OCI-LY1 (cell line): Measurements from ENCODE around the gene NT5DC2.

Experiments used
- H2AFZ ChIP-seq: fragments of 200-600 bp; sonication (generic), shearing (Covaris generic); 2 replicates; pipeline ENCODE4 v1.6.0; 2014; ENCODE audit warnings: antibody characterized with exemption, mild to moderate bottlenecking, low read length
- H3F3A ChIP-seq: fragments of 200-600 bp; sonication (generic), shearing (Covaris generic); 2 replicates; pipeline ENCODE4 v1.6.0; 2014; ENCODE audit warnings: mild to moderate bottlenecking, antibody characterized with exemption, low read length, moderate library complexity; ENCODE audit not compliant: insufficient read depth
- H3K27ac ChIP-seq: fragments of 200-600 bp; sonication (generic); 2 replicates; pipeline ENCODE4 v1.5.1; 2014; ENCODE audit warnings: low read length, mixed run types, mild to moderate bottlenecking, low read depth; ENCODE audit not compliant: poor library complexity, severe bottlenecking
- H3K27me3 ChIP-seq: fragments of 200-600 bp; sonication (generic); 2 replicates; pipeline ENCODE4 v1.6.0; 2014; ENCODE audit warnings: antibody characterized with exemption, mild to moderate bottlenecking, low read length, moderate library complexity; ENCODE audit not compliant: insufficient read depth
- H3K36me3 ChIP-seq: fragments of 200-600 bp; sonication (generic); 2 replicates; pipeline ENCODE4 v1.6.1; 2014; ENCODE audit warnings: mild to moderate bottlenecking, antibody characterized with exemption, low read length, moderate library complexity, mixed read lengths; ENCODE audit not compliant: insufficient read depth
- H3K4me1 ChIP-seq: fragments of 200-600 bp; sonication (generic); 2 replicates; pipeline ENCODE4 v1.5.1; 2014; ENCODE audit warnings: mild to moderate bottlenecking, low read length, moderate library complexity; ENCODE audit not compliant: insufficient read depth, severe bottlenecking
- H3K4me2 ChIP-seq: fragments of 200-600 bp; sonication (generic), shearing (Covaris generic); 2 replicates; pipeline ENCODE4 v1.6.1; 2014; ENCODE audit warnings: low read length
- H3K4me3 ChIP-seq: fragments of 200-600 bp; sonication (generic); 2 replicates; pipeline ENCODE4 v1.5.1; 2014; ENCODE audit warnings: low read length, low read depth, mild to moderate bottlenecking, mixed read lengths; ENCODE audit not compliant: poor library complexity, severe bottlenecking
- H3K79me2 ChIP-seq: fragments of 200-600 bp; shearing (Covaris generic); 2 replicates; pipeline ENCODE4 v1.6.1; 2016; ENCODE audit warnings: mixed run types, low read length, mixed read lengths; ENCODE audit not compliant: insufficient read depth
- H3K9ac ChIP-seq: fragments of 200-600 bp; sonication (generic), shearing (Covaris generic); 2 replicates; pipeline ENCODE4 v1.6.1; 2014; ENCODE audit warnings: mild to moderate bottlenecking, low read length, mixed read lengths
- H3K9me2 ChIP-seq: fragments of 200-600 bp; sonication (generic), shearing (Covaris generic); 2 replicates; pipeline ENCODE4 v1.6.1; 2014; ENCODE audit warnings: low read depth, mild to moderate bottlenecking, low read length, mixed read lengths
- H3K9me3 ChIP-seq: fragments of 200-600 bp; shearing (Covaris generic); 2 replicates; pipeline ENCODE4 v1.6.1; 2014; ENCODE audit warnings: low read length, mixed read lengths
- H4K20me1 ChIP-seq: fragments of 200-600 bp; sonication (generic), shearing (Covaris generic); 2 replicates; pipeline ENCODE4 v1.6.0; 2016; ENCODE audit warnings: mild to moderate bottlenecking, low read length; ENCODE audit not compliant: insufficient read depth
- EZH2 ChIP-seq: fragments of 200-600 bp; sonication (generic), shearing (Covaris generic); IDR thresholded peaks from 2 replicates; pipeline ENCODE4 v1.8.0; 2017; ENCODE audit warnings: borderline replicate concordance, mixed run types, mild to moderate bottlenecking, antibody characterized with exemption, low read length, moderate library complexity, mixed read lengths
- TF ChIP-seq, protein P1 (sequence below): fragments of 200-600 bp; sonication (generic), shearing (Covaris generic); IDR thresholded peaks from 2 replicates; pipeline ENCODE4 v1.5.1; 2017; ENCODE audit warnings: mild to moderate bottlenecking, antibody characterized with exemption, low read length, moderate library complexity, mixed read lengths

NT5DC2 gene

DNA sequence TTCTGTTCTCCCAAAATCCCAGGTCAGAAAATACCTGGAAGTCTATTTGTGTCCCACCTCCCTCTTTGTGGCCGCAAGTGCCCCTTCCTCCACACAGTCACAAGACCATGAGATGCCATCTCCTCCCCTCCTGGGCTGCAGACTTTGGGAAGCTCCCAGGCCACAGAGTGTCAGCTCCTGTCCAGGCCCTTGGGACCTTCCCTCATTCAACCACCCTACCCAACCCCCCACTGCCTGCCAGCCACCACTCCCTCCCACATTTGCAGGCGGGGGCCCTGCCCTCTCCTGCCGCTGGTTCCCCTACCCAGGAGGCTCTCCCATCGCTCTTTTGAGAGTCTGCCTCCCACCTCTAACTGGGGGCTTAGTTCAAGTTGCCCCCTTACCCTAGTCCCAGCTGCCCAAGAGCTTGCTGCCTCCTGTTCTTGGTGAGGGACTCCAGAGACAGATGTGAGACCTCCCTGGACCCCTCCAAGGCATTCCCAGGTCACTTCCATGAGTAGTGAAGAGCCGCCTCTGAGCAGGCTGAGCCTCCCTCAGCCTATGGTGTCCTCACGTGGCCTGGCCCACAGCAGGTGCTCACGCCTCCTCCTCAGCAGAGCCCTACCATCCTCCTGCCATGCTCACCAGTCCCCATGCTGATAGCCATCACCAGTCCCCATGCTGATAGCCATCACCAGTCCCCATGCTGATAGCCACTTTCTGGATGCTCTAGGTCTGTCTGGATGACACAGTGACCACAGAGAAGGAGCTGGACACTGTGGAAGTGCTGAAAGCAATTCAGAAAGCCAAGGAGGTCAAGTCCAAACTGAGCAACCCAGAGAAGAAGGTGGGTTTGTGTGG lies 54.4 kb downstream of the NT5DC2 start:
- Histone ChIP-seq H3K79me2 (no peaks in the 10 kb centered on the region), H3K4me2 (no peak overlapping the region), H2AFZ (no peak overlapping the region), H3K36me3 (peaks cover 82% of the 10 kb centered on the region), H3K27me3 (no peaks in the 10 kb centered on the region), H4K20me1 (no peaks in the 10 kb centered on the region), H3F3A (no peaks in the 10 kb centered on the region), H3K27ac (no peak overlapping the region), H3K9ac (no peak overlapping the region), H3K9me2 (no peaks in the 10 kb centered on the region), H3K4me1 (no peaks in the 10 kb centered on the region), H3K9me3 (no peaks in the 10 kb centered on the region), H3K4me3 (no peak overlapping the region)
- TF ChIP-seq, protein P1, sequence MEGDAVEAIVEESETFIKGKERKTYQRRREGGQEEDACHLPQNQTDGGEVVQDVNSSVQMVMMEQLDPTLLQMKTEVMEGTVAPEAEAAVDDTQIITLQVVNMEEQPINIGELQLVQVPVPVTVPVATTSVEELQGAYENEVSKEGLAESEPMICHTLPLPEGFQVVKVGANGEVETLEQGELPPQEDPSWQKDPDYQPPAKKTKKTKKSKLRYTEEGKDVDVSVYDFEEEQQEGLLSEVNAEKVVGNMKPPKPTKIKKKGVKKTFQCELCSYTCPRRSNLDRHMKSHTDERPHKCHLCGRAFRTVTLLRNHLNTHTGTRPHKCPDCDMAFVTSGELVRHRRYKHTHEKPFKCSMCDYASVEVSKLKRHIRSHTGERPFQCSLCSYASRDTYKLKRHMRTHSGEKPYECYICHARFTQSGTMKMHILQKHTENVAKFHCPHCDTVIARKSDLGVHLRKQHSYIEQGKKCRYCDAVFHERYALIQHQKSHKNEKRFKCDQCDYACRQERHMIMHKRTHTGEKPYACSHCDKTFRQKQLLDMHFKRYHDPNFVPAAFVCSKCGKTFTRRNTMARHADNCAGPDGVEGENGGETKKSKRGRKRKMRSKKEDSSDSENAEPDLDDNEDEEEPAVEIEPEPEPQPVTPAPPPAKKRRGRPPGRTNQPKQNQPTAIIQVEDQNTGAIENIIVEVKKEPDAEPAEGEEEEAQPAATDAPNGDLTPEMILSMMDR = no peak
- no peak for TF ChIP-seq EZH2

DNA sequence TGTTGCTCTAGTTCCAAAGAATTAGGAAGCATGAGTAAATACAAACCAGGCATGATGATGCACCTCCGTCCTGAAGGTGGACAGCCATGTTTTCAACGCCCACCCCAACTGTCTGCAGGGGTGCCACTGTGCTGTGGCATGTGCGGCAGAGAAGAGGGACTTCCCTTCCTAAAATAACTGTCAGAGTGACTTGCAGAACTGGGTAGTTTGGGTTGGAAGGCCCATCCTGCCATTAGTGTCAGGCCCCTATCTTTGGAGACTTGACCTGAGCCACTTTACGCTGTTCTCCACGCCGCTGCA lies 55.9 kb downstream of the NT5DC2 start:
- Histone ChIP-seq H3K27ac (no peak overlapping the region), H3K9me3 (no peaks in the 10 kb centered on the region), H3K4me1 (no peaks in the 10 kb centered on the region), H3K79me2 (no peaks in the 10 kb centered on the region), H3K27me3 (no peaks in the 10 kb centered on the region), H3F3A (no peaks in the 10 kb centered on the region), H4K20me1 (no peaks in the 10 kb centered on the region), H3K4me2 (no peak overlapping the region), H3K4me3 (no peak overlapping the region), H3K36me3 (peaks cover 96% of the 10 kb centered on the region), H2AFZ (no peak overlapping the region), H3K9ac (no peak overlapping the region), H3K9me2 (no peaks in the 10 kb centered on the region)
- TF ChIP-seq, protein P1 = no peak
- TF ChIP-seq EZH2 = no peak

DNA sequence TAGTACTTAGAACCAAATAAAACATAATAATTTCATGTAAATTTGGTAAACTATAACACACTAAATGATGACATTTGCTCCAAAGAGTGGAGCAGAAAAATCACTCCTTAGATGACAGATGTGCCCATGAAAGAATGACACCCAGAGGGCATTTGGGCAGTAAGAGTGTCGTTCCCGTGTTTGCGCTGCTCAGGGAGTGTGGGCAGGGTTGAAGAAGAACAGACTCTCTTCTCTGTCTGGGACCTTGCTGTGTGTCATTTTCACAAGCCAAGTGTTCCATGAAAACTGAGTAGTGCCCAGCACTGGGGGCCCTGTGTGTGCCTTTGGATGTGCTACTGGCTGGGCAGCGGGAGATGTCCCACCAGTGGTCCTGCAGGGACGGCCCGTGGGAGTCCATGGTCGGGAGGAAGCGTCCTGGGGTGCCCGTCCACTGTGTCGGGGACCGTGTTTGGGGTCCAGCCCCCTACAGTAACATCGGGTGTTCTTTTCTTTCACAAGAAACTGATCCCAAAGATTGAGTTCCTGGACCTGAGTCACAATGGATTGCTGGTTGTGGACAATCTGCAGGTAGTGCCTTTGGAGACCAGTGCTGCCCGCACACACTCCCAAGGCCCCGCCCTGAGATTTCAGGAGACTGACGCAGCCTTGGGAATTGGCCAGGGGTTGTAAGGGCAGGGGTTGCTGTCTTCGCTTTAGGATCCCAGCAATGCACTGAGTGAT lies 56.4 kb downstream of the NT5DC2 start:
- no peaks in the 10 kb centered on the region for H3K9me2 ChIP-seq
- no peak overlapping the region for H2AFZ ChIP-seq
- H4K20me1 ChIP-seq = no peaks in the 10 kb centered on the region
- no peak overlapping the region for H3K9ac ChIP-seq
- H3K36me3 ChIP-seq = peaks cover 97% of the 10 kb centered on the region
- no peaks in the 10 kb centered on the region for H3K4me1 ChIP-seq
- no peaks in the 10 kb centered on the region for H3K9me3 ChIP-seq
- H3K79me2 ChIP-seq = no peaks in the 10 kb centered on the region
- H3K27ac ChIP-seq = no peak overlapping the region
- no peak overlapping the region for H3K4me3 ChIP-seq
- no peaks in the 10 kb centered on the region for H3F3A ChIP-seq
- no peaks in the 10 kb centered on the region for H3K27me3 ChIP-seq
- no peak overlapping the region for H3K4me2 ChIP-seq
- TF ChIP-seq, protein P1 = no peak
- TF ChIP-seq EZH2 = no peak
